ENCODE results near the gene FIZ1. TPM values are rescaled to one million over a fixed set of nuclear protein-coding genes. Genes with fewer than 3 reads are reported as not detected.

Gene FIZ1
- 1.9 and 3.2 TPM in 2 replicates for total RNA-seq

GRCh38 chr19:55599468-55599841 is at the start of gene FIZ1:
TSS of gene FIZ1 (minus strand) at chr19:55599517. CDS start at chr19:55597865, 1,652 bp downstream.

GRCh38 chr19:55647732-55648584 is 48.6 kb upstream of the FIZ1 start, which contains the start of gene CCDC106:
TSS of gene CCDC106 (plus strand) at chr19:55648212. CDS start at chr19:55649047, 835 bp downstream.

GRCh38 chr19:55643003-55643886 is 43.9 kb upstream of the FIZ1 start, which contains the start of gene ZNF581:
TSS of gene ZNF581 (plus strand) at chr19:55643649. CDS start at chr19:55644572, 923 bp downstream.

GRCh38 chr19:55640577-55641425 is 41.5 kb upstream of the FIZ1 start, which contains the start of gene ZNF580:
TSS of gene ZNF580 (plus strand) at chr19:55641002. CDS start at chr19:55642509, 1,507 bp downstream.

GRCh38 chr19:55624109-55625003 is 25.0 kb upstream of the FIZ1 start, which contains the start of gene ZNF784:
TSS of gene ZNF784 (minus strand) at chr19:55624566. CDS start at chr19:55624561, 5 bp downstream.

GRCh38 chr19:55605637-55606470 is 6.5 kb upstream of the FIZ1 start, which contains the start of gene ZNF865:
TSS of gene ZNF865 (plus strand) at chr19:55605647. CDS start at chr19:55613619, 7,972 bp downstream.

GRCh38 chr19:55599842-55600661 is 735 bp upstream of the FIZ1 start, which contains the start of gene ZNF524:
TSS of gene ZNF524 (plus strand) at chr19:55600288. CDS start at chr19:55602113, 1,825 bp downstream.

GRCh38 chr19:55580628-55581144 is 18.6 kb downstream of the FIZ1 start, which contains the start of gene ZNF579:
TSS of gene ZNF579 (minus strand) at chr19:55580848. CDS start at chr19:55579639, 1,209 bp downstream.

GRCh38 chr19:55545443-55545842 is 53.9 kb downstream of the FIZ1 start, which contains the start of gene SBK3:
TSS of gene SBK3 (minus strand) at chr19:55545543. CDS start at chr19:55545543, 0 bp downstream.

Other genes with a start within 250 kb of the FIZ1 start
- under 0.01 TPM in 1 of 2 replicates, not detected in the other for gene COX6B2, start 244.8 kb downstream of the FIZ1 start, total RNA-seq
- gene GARIN5B, start 236.3 kb downstream of the FIZ1 start, total RNA-seq = not detected in 2 replicates
- 1.8 and 4.3 TPM in 2 replicates for gene IL11, start 229.1 kb downstream of the FIZ1 start, total RNA-seq
- not detected in 2 replicates for gene TMEM190, start 222.7 kb downstream of the FIZ1 start, total RNA-seq
- gene TMEM238, start 215.2 kb downstream of the FIZ1 start, total RNA-seq = not detected in 2 replicates
- 437 and 447 TPM in 2 replicates for gene RPL28, start 213.6 kb downstream of the FIZ1 start, total RNA-seq
- gene UBE2S, start 191.7 kb downstream of the FIZ1 start, total RNA-seq = 121 and 166 TPM in 2 replicates
- gene SHISA7, start 156.2 kb downstream of the FIZ1 start, total RNA-seq = not detected in 2 replicates
- gene ISOC2, start 137.9 kb downstream of the FIZ1 start, total RNA-seq = 120 and 181 TPM in 2 replicates
- gene C19orf85, start 134.8 kb downstream of the FIZ1 start, total RNA-seq = 0.29 TPM in 1 of 2 replicates, not detected in the other
- 2.5 and 2.6 TPM in 2 replicates for gene ZNF628, start 122.9 kb downstream of the FIZ1 start, total RNA-seq
- 37.4 and 39.8 TPM in 2 replicates for gene NAT14, start 114.3 kb downstream of the FIZ1 start, total RNA-seq
- 2.3 and 6.7 TPM in 2 replicates for gene SSC5D, start 111.1 kb downstream of the FIZ1 start, total RNA-seq
- not detected in 2 replicates for gene SBK2, start 62.4 kb downstream of the FIZ1 start, total RNA-seq
- 0.58 TPM in 1 of 2 replicates, not detected in the other for gene SBK3, start 54.0 kb downstream of the FIZ1 start, total RNA-seq
- gene ZNF579, start 18.7 kb downstream of the FIZ1 start, total RNA-seq = 6.1 and 6.6 TPM in 2 replicates
- gene ZNF524, start 771 bp upstream of the FIZ1 start, total RNA-seq = 10.5 and 35.7 TPM in 2 replicates
- gene ZNF865, start 6.1 kb upstream of the FIZ1 start, total RNA-seq = 2.6 and 3.5 TPM in 2 replicates
- 3.7 and 6.6 TPM in 2 replicates for gene ZNF784, start 25.0 kb upstream of the FIZ1 start, total RNA-seq
- gene ZNF580, start 41.5 kb upstream of the FIZ1 start, total RNA-seq = 5.8 and 10.4 TPM in 2 replicates
- 19.9 and 23.0 TPM in 2 replicates for gene ZNF581, start 44.1 kb upstream of the FIZ1 start, total RNA-seq
- 8.3 and 11.5 TPM in 2 replicates for gene CCDC106, start 48.7 kb upstream of the FIZ1 start, total RNA-seq
- gene U2AF2, start 55.5 kb upstream of the FIZ1 start, total RNA-seq = 201 and 229 TPM in 2 replicates
- gene EPN1, start 75.7 kb upstream of the FIZ1 start, total RNA-seq = 104 and 157 TPM in 2 replicates
- not detected in 2 replicates for gene NLRP9, start 138.9 kb upstream of the FIZ1 start, total RNA-seq
- gene RFPL4A, start 159.6 kb upstream of the FIZ1 start, total RNA-seq = not detected in 2 replicates
- not detected in 2 replicates for gene RFPL4AL1, start 169.6 kb upstream of the FIZ1 start, total RNA-seq
- not detected in 2 replicates for gene NLRP11, start 232.5 kb upstream of the FIZ1 start, total RNA-seq
- gene NLRP4, start 237.0 kb upstream of the FIZ1 start, total RNA-seq = not detected in 2 replicates

Measured in myometrial cell (primary cell).